GM21786 (cell line): Measurements from ENCODE around the gene RFPL3.
"Not testable (repeated sequence)": the region's sequence is repeated elsewhere in the genome, so short reads cannot be mapped to it uniquely, and the experiment has no call there.

Experiments
- ATAC-seq: cut with Tn5 transposase; IDR thresholded peaks from one replicate; pipeline ENCODE4 v1.9.1; 2021; ENCODE audit not compliant: unreplicated experiment

The RFPL3 gene

GRCh38 chr22:32352681-32353080 is 5.0 kb upstream of the RFPL3 start:
- ATAC-seq, result no peak

DNA sequence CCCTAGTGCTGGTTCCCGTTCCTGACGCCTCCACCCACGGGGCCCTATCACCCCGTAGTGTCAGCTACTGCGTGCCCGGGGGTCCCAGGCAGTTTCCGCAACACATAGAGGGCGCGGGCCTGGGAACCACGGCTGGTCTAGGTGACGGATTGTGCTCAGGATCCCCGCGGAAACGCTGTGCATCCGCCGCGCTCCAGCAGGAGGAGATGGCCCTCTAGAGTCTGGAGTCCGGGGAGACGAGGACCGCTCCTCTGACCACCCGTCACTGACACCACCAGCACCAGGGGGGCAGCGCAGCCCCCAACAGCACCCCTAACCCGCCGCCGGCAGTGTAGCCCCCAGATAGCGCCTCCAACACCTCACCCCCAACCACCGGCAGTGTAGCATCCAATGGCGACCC is 4.4 kb upstream of the RFPL3 start:
- ATAC-seq, result no peak

DNA sequence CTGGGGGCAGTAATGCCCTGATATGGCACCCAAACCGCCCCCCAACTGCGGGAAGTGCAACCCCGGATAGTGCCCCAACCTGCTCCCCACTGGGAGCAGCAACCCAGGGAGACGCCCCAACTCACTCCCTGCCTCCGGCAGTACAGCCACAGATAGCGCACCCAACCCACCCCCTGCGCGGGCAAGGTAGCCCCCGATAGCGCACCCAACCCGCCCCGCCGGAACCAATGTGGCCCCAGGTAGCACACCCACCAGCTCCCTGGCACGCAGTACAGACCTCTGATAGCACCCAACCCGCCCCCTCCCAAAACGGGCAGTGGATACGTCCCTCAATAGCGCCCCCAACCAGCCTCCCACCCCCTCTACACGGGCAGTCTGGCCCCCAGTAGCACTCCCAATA is 3.8 kb upstream of the RFPL3 start:
- ATAC-seq, result no peak

- ATAC-seq, result no peak
Observed at GRCh38 chr22:32354360-32355351, 3.0 kb upstream of the RFPL3 start.

GRCh38 chr22:32355760-32356159 is 1.9 kb upstream of the RFPL3 start:
- no peak for ATAC-seq

- ATAC-seq, result not testable (repeated sequence)
Observed at GRCh38 chr22:32360096-32360495, 2.4 kb downstream of the RFPL3 start.

- ATAC-seq, result no peak
Observed at GRCh38 chr22:32361257-32361656, 3.6 kb downstream of the RFPL3 start.

DNA sequence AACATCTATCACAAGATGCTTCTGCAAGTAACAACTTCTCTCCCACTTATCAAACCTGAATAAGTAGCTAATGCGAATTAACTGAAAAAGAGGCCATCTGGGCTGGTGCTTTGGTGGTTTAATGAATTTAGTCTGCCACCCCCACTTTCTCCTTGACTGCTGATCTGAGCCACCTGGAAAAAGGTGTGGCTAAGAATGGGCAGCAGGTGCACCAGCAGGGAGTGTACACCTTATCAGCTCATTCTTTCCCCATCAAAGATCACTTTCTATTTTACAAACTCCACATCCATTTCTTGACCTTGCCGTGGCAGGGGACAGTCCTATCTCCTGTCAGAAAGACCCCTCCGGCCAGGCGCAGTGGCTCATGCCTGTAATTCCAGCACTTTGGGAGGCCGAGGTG is 6.5 kb downstream of the RFPL3 start:
- no peak for ATAC-seq

GRCh38 chr22:32375678-32376450 is 18.2 kb downstream of the RFPL3 start:
- no peak for ATAC-seq

DNA sequence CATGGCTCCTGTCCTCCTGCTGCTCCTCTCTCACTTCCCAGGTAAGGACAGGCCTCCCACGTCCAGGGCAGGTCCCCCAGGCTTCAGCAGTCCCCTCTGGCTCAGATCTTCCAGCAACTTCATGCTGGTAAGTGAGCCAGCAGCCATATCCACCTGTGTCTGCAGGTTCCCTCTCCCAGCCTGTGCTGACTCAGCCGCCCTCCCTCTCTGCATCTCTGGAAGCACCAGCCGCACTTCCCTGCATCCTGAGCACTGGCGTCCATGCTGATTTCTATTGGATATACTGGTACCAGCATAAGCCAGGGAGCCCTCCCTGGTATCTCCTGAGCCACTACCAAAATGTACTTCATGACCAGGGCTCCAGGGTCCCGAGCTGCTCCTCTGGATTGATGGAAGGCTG is 19.0 kb downstream of the RFPL3 start:
- ATAC-seq, result no peak

GRCh38 chr22:32378707-32379272 is 21.1 kb downstream of the RFPL3 start:
- no peak for ATAC-seq

GRCh38 chr22:32380991-32381390 is 23.3 kb downstream of the RFPL3 start:
- no peak for ATAC-seq

- no peak for ATAC-seq
Observed at GRCh38 chr22:32385681-32386080, 28.0 kb downstream of the RFPL3 start.

GRCh38 chr22:32389685-32390084 is 32.0 kb downstream of the RFPL3 start:
- ATAC-seq, result no peak

GRCh38 chr22:32395107-32395506 is 37.4 kb downstream of the RFPL3 start:
- ATAC-seq, result no peak

DNA sequence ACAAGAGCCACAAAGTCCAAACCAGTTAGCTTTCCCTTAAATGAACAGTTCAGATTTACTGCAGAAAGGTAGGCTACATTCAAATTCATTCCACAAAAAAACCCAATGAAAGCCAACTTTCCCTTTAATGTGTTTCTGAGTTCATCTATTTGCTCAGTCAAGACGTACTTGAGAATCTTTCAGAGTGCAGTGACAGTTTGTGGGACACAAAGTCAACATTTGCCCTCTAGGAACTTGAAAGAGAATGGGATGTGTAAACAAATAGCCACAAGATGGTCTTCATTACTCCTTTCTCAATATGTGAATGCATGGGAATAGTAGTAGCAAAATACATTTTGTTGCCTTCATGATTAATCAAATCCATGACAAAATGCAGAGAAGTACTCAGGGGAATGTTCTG is 38.6 kb downstream of the RFPL3 start:
- ATAC-seq, result no peak

DNA sequence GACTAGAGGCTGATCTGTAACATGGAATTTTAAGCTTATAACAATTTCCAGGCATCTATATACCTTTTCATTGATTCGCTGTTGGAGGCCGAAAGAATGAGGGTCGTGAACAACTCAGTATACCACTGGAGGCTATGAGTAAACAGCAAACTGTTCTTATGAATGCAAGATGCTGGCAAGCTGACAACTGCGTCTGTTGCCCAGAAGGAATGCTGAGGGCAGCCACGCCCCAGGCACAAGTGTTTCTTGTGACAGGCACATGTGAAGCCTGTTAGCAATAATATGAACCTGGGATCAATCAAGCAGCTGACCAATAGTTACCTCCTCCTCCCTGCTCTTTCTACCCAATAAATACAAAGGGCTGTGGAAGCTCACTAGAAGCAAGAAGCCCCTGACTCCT is 39.1 kb downstream of the RFPL3 start:
- no peak for ATAC-seq

- no peak for ATAC-seq
Observed at GRCh38 chr22:32401486-32401885, 43.8 kb downstream of the RFPL3 start.

DNA sequence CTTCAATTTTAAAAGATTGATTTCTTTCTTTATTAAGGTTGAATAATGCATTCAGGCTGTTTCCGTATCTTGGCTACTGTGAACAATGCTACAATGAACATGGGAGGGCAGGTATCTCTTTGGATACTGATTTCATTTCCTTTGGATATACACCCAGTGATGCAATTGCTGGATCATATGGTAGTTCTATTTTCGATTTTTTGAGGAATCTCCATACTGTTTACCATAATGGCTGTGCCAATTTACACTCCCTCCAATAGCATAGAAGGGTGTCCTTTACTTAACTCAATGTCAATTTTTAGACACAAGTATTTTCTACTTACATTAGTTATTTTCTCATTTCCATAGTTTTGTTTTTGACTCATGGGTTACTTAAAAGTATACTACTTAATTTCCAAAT is 46.4 kb downstream of the RFPL3 start:
- no peak for ATAC-seq

- ATAC-seq, result no peak
Observed at GRCh38 chr22:32407312-32407711, 49.6 kb downstream of the RFPL3 start.

DNA sequence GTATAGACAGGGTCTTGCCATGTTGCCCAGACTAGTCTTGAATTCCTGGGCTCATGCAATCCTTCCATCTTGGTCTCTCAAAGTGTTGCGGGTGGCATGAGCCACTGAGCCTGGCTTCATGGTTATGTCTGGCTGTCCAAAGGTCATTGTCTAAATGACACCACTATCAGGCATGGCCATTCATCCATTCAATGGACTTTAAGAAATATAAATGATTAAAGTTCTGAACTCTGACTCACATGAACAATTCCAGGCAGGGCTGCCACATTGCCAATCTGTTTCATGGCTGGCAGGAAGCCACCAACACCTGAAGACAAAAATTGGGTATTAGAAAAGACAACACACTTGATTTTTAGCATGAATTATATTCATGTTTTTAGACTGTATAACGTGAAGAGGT is 50.3 kb downstream of the RFPL3 start:
- no peak for ATAC-seq

DNA sequence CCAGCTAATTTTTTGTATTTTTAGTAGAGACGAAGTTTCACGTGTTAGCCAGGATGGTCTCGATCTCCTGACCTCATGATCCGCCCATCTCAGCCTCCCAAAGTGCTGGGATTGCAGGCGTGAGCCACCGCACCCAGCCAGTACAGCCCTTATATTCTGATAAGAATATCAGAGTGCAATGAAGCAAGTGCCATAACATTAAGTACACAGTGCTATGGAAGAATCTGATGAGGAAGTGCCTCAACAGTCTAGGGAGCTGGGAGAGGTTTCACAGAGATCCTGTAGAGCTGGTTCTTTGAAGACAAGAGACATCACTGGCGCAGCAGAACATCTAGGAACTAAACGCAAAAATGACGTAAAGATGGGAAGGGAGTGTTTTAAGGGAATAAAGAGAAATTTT is 52.3 kb downstream of the RFPL3 start:
- no peak for ATAC-seq
